NCI-H460 (cell line): Measurements from ENCODE around the gene ZBTB47. TPM values are rescaled to one million over a fixed set of nuclear protein-coding genes. Genes with fewer than 3 reads are reported as not detected.

ENCODE experiments used
- DNase-seq: peaks from one replicate; pipeline ENCODE4 v3.0.0-alpha.2; 2016; ENCODE audit warnings: low read depth; ENCODE audit errors: extremely low read depth
- polyA plus RNA-seq: library from polyadenylated mRNA; depleted of rRNA; stranded (reverse); fragments of >200 nt; gene quantifications from 2 replicates; pipeline ENCODE4 v1.2.3, GENCODE V29; 2014; cell fraction: nucleus; rRNA removed
- total RNA-seq: library from RNA; depleted of rRNA; stranded (reverse); fragments of >200 nt; shearing (Covaris generic); gene quantifications from 2 replicates; pipeline ENCODE4 v1.2.3, GENCODE V29; 2014; rRNA removed

The ZBTB47 gene
- total RNA-seq, result 1.5 TPM in 2 replicates
- 2.4 and 2.6 TPM in 2 replicates for polyA plus RNA-seq

GRCh38 chr3:42653560-42654330 lies at the start of gene ZBTB47:
ZBTB47 (plus strand) TSS chr3:42653697; CDS start chr3:42658356, 4,659 bp downstream.
- no peak for DNase-seq

DNA sequence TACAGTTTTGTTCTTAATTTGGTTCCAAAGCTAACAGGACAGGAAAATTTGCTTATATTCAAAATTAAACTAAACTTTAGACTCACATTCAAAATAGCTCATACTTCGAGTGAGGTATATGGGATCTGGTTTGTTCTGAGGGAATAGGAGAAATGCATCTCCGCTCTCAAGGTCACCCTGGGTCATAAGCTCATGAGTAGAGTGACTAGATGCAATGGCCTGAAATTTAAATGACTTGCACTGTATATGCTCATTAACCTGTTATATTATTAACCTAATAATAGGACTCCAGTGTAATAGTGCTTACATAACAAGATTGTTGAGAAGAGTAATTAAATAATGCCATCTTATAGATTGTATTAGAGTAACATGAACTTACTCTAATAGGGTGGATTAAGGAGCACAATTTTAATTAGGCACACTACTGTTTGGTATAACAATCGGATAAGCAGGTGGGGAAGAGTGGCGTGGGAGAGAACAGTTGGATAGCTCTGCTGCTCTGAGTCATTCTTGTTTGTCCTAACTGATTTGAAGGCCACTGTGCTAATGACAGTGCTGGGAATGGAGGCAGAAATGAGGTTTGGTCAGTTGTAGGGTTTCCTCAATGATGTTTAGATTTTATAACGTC lies 47.8 kb upstream of the ZBTB47 start:
- DNase-seq, result no peak

GRCh38 chr3:42608581-42608980 lies 44.9 kb upstream of the ZBTB47 start:
- DNase-seq, result no peak

DNA sequence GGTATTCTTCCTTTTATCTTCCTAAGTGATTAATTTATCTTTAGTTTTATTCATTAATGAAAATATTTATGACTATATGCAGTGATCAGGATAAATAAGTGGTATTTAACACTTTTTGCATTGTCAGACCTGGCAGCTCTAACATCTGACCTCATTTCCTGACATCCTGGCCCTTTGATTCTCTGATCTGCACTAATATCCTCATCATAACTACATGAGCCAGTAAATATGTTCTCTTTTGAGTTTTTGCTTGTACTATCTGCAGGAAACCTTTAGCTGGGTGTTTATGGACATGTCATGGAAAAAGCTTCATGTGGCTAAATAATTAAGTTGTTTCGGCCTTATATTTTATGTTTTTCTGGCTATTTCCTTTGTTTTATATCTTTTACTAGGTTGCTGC lies 42.5 kb upstream of the ZBTB47 start:
- no peak for DNase-seq

DNA sequence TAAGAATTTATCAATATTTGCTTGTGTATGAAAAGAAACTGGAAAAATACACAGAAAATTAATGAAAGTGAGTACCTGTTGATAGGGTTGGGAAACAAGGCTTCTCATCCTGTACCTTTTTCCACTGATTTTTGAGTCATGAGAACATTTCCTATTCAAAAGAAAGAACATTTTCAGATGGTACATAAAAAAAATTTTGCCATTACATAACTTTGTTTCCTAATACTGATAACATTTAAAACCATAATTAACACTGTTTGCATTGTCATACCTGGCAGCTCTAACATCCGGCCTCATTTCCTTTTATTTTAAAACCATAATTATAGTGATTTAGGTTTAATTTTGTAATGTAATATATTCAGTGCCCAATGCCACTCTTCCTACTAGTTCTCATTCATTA lies 41.3 kb upstream of the ZBTB47 start:
- no peak for DNase-seq

GRCh38 chr3:42612928-42613327 lies 40.6 kb upstream of the ZBTB47 start:
- DNase-seq, result no peak

DNA sequence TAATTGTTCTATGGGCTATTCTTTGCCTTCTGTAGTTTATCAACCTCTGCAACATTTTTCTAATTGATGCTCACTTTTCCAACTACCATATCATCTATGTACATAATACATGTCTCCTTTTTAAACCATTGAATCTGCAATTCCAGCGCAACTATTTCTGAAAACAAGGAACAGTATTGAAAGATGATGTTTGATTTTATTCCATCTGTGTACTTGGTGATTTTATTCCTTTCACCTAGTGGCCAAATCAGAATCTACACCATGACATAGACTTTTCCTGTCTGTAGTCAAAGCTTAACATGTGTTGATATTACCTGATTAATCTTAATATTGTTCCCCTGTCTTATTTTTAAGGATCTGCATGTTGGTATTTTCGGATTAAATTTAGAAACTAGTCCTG lies 40.0 kb upstream of the ZBTB47 start:
- DNase-seq, result no peak

GRCh38 chr3:42631620-42632019 lies 21.9 kb upstream of the ZBTB47 start:
- DNase-seq, result no peak

DNA sequence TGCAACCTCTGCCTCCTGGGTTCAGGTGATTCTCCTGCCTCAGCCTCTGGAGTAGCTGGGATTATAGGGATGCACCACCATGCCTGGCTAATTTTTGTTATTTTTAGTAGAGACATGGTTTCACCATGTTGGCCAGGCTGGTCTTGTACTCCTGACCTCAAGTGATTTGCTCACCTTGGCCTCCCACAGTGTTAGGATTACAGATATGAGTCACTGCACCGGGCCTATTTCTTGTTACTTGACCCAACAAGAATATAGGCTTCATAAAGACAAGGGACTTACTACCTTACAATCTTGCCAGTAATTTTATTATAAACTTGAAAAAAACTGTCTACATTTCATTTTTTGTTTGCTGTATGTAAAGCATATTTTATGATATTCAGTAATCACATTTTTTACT lies 21.4 kb upstream of the ZBTB47 start:
- DNase-seq, result no peak

- DNase-seq, result no peak
These were observed 20.0 kb upstream of the ZBTB47 start for GRCh38 chr3:42633544-42633943.

DNA sequence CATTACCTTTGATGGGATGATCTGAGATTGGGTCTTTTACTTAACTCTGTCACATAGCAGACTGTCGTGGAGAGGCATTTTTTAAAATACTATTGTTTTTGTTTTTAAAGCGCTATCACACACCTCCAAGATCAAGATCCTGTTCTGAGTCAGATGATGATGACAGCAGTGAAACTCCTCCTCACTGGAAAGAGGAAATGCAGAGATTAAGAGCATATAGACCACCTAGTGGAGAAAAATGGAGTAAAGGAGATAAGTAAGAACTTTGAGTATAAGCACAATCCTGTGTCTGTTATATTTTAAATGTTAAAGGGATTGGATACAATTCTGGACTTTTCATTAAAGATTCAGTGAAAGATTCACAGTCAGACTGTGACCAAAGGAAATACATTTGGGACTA lies 18.4 kb upstream of the ZBTB47 start:
- no peak for DNase-seq

GRCh38 chr3:42637001-42637400 lies 16.5 kb upstream of the ZBTB47 start:
- no peak for DNase-seq

DNA sequence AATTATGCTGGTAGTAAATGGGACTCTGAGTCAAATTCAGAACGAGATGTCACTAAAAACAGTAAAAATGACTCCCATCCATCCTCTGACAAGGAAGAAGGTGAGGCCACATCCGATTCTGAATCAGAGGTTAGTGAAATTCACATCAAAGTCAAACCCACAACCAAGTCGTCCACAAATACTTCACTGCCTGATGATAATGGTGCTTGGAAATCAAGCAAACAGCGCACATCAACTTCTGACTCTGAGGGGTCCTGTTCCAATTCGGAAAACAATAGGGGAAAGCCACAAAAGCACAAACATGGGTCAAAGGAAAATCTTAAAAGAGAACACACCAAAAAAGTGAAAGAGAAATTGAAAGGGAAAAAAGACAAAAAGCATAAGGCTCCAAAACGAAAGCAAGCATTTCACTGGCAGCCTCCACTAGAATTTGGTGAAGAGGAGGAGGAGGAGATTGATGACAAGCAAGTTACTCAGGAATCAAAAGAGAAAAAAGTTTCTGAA lies 15.1 kb upstream of the ZBTB47 start:
- no peak for DNase-seq

DNA sequence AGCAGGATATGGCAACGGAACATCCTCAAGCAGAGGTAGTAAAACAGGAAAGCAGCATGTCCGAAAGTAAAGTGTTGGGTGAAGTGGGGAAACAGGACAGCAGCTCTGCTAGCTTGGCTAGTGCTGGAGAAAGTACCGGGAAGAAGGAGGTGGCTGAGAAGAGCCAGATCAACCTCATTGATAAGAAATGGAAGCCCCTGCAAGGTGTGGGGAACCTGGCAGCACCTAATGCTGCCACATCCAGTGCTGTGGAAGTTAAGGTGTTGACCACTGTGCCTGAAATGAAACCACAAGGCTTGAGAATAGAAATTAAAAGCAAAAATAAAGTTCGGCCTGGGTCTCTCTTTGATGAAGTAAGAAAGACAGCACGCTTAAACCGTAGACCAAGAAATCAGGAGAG lies 14.3 kb upstream of the ZBTB47 start:
- DNase-seq, result no peak

DNA sequence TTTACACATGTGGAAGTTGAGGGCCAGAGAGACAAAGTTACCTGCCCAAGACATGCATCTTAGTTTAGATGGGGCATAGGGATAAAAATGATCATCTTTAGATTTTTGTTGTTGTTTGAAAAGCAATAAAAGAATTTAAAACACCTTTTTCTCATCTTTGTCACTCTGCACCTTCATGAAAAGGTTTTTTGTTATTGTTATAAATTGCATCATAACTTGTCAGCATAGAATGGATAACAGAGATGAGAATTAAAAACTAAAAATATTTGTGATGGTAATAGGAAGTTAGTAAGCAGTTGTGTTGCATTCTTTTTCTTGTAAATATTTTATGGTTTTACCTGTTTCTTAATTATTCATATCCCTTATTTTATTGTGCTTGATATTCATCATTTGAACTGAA lies 13.4 kb upstream of the ZBTB47 start:
- DNase-seq, result no peak

- no peak for DNase-seq
These were observed 12.6 kb upstream of the ZBTB47 start for GRCh38 chr3:42640771-42641370.

DNA sequence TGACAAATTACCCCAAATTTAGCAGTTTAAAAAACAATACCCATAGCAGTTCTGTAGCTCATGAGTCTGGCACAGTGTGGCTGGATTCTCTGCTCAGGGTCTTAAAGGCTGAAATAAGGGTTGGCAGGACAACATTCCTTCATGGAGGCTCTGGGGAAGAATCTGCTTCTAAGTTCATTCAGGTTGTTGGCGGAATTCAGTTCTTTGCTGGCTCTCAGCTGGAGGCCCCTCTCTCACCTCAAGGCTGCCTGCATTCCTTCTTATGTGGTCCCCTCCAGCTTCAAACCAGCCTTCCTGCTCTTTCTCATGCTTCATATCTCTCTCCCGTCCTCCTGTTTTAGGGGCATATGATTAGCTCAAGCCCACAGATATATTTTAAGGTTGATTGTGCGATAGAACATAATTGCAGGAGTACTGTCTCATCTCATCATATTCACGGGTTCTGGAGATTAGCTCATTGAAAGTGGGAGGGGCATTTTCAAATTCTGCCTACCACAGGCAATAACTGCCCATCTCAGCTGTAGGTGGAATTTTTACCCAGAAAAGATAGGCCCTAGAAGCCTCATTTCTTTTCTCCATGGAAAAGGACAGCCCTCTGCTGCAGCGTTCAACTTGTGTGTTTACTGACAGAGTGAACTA lies 5.6 kb upstream of the ZBTB47 start:
- no peak for DNase-seq

DNA sequence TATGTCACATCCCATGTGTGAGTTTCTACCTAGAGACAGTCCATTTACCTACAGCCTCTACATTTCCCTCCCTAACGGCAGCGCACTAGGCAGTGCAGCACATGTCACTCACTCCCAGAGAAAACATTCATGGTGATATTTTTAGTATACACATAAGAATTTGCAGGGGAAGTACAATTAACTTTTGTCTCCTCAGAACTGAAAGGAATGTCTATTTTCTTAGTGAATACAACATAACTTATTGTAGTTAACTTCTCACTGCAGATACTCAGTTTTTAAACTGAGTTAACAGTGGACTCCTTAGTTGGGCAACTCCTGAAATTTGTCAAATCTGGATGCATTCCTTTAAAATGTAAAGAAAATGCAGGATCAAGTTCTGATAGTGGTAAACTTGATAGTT lies 4.5 kb upstream of the ZBTB47 start:
- DNase-seq, result no peak

DNA sequence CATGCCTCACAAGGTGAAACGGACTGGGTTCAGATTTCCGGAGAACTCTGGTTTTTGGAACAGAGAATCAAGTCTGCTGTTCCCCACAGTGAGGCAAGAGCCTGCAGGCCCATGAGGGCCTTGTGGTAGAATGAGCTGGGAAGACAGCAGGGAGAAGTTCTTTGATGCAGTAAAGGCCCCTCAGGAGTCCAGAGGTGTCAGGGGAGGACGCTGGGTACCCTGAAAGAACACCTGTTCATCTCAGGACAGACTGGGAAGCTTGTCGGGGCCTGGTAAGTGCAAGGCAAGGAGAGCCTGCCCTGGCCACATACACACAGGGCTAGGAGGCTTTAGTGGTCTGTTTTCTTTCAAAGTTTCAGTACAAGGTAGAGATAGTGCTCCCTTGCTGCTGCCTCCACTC lies 3.7 kb upstream of the ZBTB47 start:
- no peak for DNase-seq

- DNase-seq, result no peak
These were observed 2.0 kb upstream of the ZBTB47 start for GRCh38 chr3:42651248-42652091.
